Duodenal mucosa (tissue), 2 donors: Measurements from ENCODE around the gene STX1B.

Experiments used
- H3K27ac ChIP-seq: one replicate; pipeline ENCODE4 v1.7.0; 2013; ENCODE audit warnings: low read depth, low read length
- H3K27me3 ChIP-seq, 2 donors: one replicate each; pipeline ENCODE4 v1.7.0; 2013; ENCODE audit warnings: low read length in 2 of 2, control low read depth in 1 of 2; ENCODE audit not compliant: insufficient read depth in 2 of 2, control insufficient read depth in 1 of 2
- H3K36me3 ChIP-seq, 2 donors: one replicate each; pipeline ENCODE4 v1.7.0; 2013; ENCODE audit warnings: low read length in 2 of 2, control low read depth in 1 of 2; ENCODE audit not compliant: insufficient read depth in 2 of 2, control insufficient read depth in 1 of 2
- H3K4me1 ChIP-seq, 2 donors: one replicate each; pipeline ENCODE4 v1.7.0; 2013; ENCODE audit warnings: low read length in 2 of 2, control low read depth in 1 of 2; ENCODE audit not compliant: insufficient read depth in 2 of 2, control insufficient read depth in 1 of 2
- H3K4me3 ChIP-seq, 2 donors: one replicate each; pipeline ENCODE4 v1.7.0; 2013; ENCODE audit warnings: low read length in 2 of 2, low read depth in 1 of 2
- H3K9ac ChIP-seq, 2 donors: one replicate each; pipeline ENCODE4 v1.7.0; 2013; ENCODE audit warnings: low read length in 2 of 2, low read depth in 1 of 2
- H3K9me3 ChIP-seq, 2 donors: one replicate each; pipeline ENCODE4 v1.7.0; 2013; ENCODE audit warnings: low read length in 2 of 2, control low read depth in 1 of 2; ENCODE audit not compliant: control insufficient read depth in 1 of 2

Gene STX1B

GRCh38 chr16:30980434-30980833, 30.0 kb downstream of the STX1B start:
- Histone ChIP-seq H3K36me3 (peaks cover 16 to 70% of the 10 kb centered on the region in 2 donors), H3K9me3 (no peaks in the 10 kb centered on the region)

GRCh38 chr16:30980023-30980371, 30.4 kb downstream of the STX1B start:
- Histone ChIP-seq H3K36me3 (peaks cover 16 to 72% of the 10 kb centered on the region in 2 donors), H3K27ac (no peak overlapping the region), H3K27me3 (no peaks in the 10 kb centered on the region), H3K9me3 (no peaks in the 10 kb centered on the region), H3K4me1 (no peaks in the 10 kb centered on the region), H3K9ac (no peak overlapping the region), H3K4me3 (no peak overlapping the region)

More at GRCh38 chr16:30980434-30980833, 30.0 kb downstream of the STX1B start:
- no peak overlapping the region for H3K9ac ChIP-seq
- no peak overlapping the region for H3K27ac ChIP-seq
- H3K4me3 ChIP-seq: no peak overlapping the region
- H3K27me3 ChIP-seq: no peaks in the 10 kb centered on the region
- peaks cover 2 to 4% of the 10 kb centered on the region in 2 donors for H3K4me1 ChIP-seq

GRCh38 chr16:30979170-30980022, 31.0 kb downstream of the STX1B start:
- Histone ChIP-seq H3K9me3 (no peaks in the 10 kb centered on the region), H3K27ac (no peak overlapping the region), H3K4me1 (no peaks in the 10 kb centered on the region), H3K36me3 (peaks cover 16 to 72% of the 10 kb centered on the region in 2 donors), H3K27me3 (no peaks in the 10 kb centered on the region), H3K4me3 (no peak overlapping the region), H3K9ac (no peak overlapping the region)

GRCh38 chr16:30977502-30977901, 32.9 kb downstream of the STX1B start:
- Histone ChIP-seq H3K9me3 (no peaks in the 10 kb centered on the region), H3K36me3 (peaks cover 23 to 74% of the 10 kb centered on the region in 2 donors), H3K4me3 (no peak overlapping the region), H3K9ac (no peak overlapping the region), H3K27ac (no peak overlapping the region), H3K4me1 (no peaks in the 10 kb centered on the region), H3K27me3 (no peaks in the 10 kb centered on the region)

- no peak overlapping the region for H3K27ac ChIP-seq
- no peaks in the 10 kb centered on the region for H3K4me1 ChIP-seq
- peaks cover 28 to 77% of the 10 kb centered on the region in 2 donors for H3K36me3 ChIP-seq
- no peak overlapping the region for H3K9ac ChIP-seq
- no peaks in the 10 kb centered on the region for H3K9me3 ChIP-seq
- H3K27me3 ChIP-seq: no peaks in the 10 kb centered on the region
- no peak overlapping the region for H3K4me3 ChIP-seq
Observed at GRCh38 chr16:30976486-30976885, 34.0 kb downstream of the STX1B start.

GRCh38 chr16:30974348-30974747, 36.1 kb downstream of the STX1B start:
- no peaks in the 10 kb centered on the region for H3K9me3 ChIP-seq
- H3K27ac ChIP-seq: no peak overlapping the region
- H3K9ac ChIP-seq: no peak overlapping the region
- no peaks in the 10 kb centered on the region for H3K27me3 ChIP-seq
- H3K4me3 ChIP-seq: no peak overlapping the region
- H3K36me3 ChIP-seq: peaks cover 34 to 76% of the 10 kb centered on the region in 2 donors
- no peaks in the 10 kb centered on the region for H3K4me1 ChIP-seq

GRCh38 chr16:30972872-30973271, 37.6 kb downstream of the STX1B start:
- no peaks in the 10 kb centered on the region for H3K27me3 ChIP-seq
- H3K27ac ChIP-seq: no peak overlapping the region
- H3K9me3 ChIP-seq: no peaks in the 10 kb centered on the region
- H3K4me3 ChIP-seq: no peak overlapping the region
- no peaks in the 10 kb centered on the region for H3K4me1 ChIP-seq
- peaks cover 35 to 74% of the 10 kb centered on the region in 2 donors for H3K36me3 ChIP-seq
- H3K9ac ChIP-seq: no peak overlapping the region

GRCh38 chr16:30971298-30971697, 39.1 kb downstream of the STX1B start:
- Histone ChIP-seq H3K36me3 (peaks cover 43 to 74% of the 10 kb centered on the region in 2 donors), H3K4me1 (no peaks in the 10 kb centered on the region), H3K9me3 (no peaks in the 10 kb centered on the region), H3K27ac (no peak overlapping the region), H3K4me3 (no peak overlapping the region), H3K27me3 (no peaks in the 10 kb centered on the region), H3K9ac (no peak overlapping the region)

GRCh38 chr16:30969246-30969842, 41.1 kb downstream of the STX1B start:
- Histone ChIP-seq H3K9me3 (no peaks in the 10 kb centered on the region), H3K9ac (no peak overlapping the region), H3K27ac (no peak overlapping the region), H3K4me1 (no peaks in the 10 kb centered on the region), H3K4me3 (no peak overlapping the region), H3K27me3 (no peaks in the 10 kb centered on the region), H3K36me3 (peaks cover 53 to 80% of the 10 kb centered on the region in 2 donors)

GRCh38 chr16:30967795-30968194, 42.6 kb downstream of the STX1B start:
- Histone ChIP-seq H3K4me1 (no peaks in the 10 kb centered on the region), H3K27me3 (no peaks in the 10 kb centered on the region), H3K27ac (no peak overlapping the region), H3K4me3 (no peak overlapping the region), H3K9ac (no peak overlapping the region), H3K36me3 (peaks cover 54 to 81% of the 10 kb centered on the region in 2 donors), H3K9me3 (no peaks in the 10 kb centered on the region)
